GM12878 (cell line): ENCODE data around the gene KCNK4. TPM values are rescaled to one million over a fixed set of nuclear protein-coding genes. Genes with fewer than 3 reads are reported as not detected.

Experiments used
- ATF7 ChIP-seq: fragments of 450-650 bp; IDR thresholded peaks from 2 replicates; pipeline ENCODE4 v1.6.1; 2016; ENCODE audit warnings: low read depth, mild to moderate bottlenecking
- CUX1 ChIP-seq: IDR thresholded peaks from 2 replicates; pipeline ENCODE4 v1.6.1; 2012; ENCODE audit warnings: improper control_type of control experiment, low read depth, low read length; ENCODE audit not compliant: insufficient replicate concordance
- ELK1 ChIP-seq: IDR thresholded peaks from 2 replicates; pipeline ENCODE4 v1.6.1; 2012; ENCODE audit warnings: low read depth, low read length, improper control_type of control experiment
- FOXK2 ChIP-seq: fragments of 450-650 bp; IDR thresholded peaks from 2 replicates; pipeline ENCODE4 v1.6.1; 2017; ENCODE audit warnings: mild to moderate bottlenecking, moderate library complexity
- IKZF1 ChIP-seq: fragments of 450-650 bp; conservative IDR thresholded peaks from 2 replicates; pipeline ENCODE4 v1.6.1; 2017; ENCODE audit warnings: antibody characterized with exemption, mild to moderate bottlenecking
- MTA3 ChIP-seq: IDR thresholded peaks from 2 replicates; pipeline ENCODE4 v1.6.1; 2012; ENCODE audit warnings: low read length, inconsistent platforms, borderline replicate concordance
- NRF1 ChIP-seq: conservative IDR thresholded peaks from 2 replicates; pipeline ENCODE4 v1.6.1; 2011; ENCODE audit warnings: mild to moderate bottlenecking, low read depth, low read length, improper control_type of control experiment
- POLR2AphosphoS5 ChIP-seq: IDR thresholded peaks from 2 replicates; pipeline ENCODE4 v1.6.1; 2011; ENCODE audit warnings: mild to moderate bottlenecking, low read length, inconsistent platforms
- RCOR1 ChIP-seq: conservative IDR thresholded peaks from 2 replicates; pipeline ENCODE4 v1.6.1; 2012; ENCODE audit warnings: low read depth, low read length, improper control_type of control experiment
- RFX5 ChIP-seq: IDR thresholded peaks from 2 replicates; pipeline ENCODE4 v1.6.1; 2011; ENCODE audit warnings: low read depth, low read length, improper control_type of control experiment
- SKIL ChIP-seq: fragments of 450-650 bp; IDR thresholded peaks from 2 replicates; pipeline ENCODE4 v1.6.1; 2017; ENCODE audit warnings: mild to moderate bottlenecking, low read depth, inconsistent platforms; ENCODE audit not compliant: poor library complexity, severe bottlenecking
- SRF ChIP-seq, 2 experiments: IDR thresholded peaks; 2 replicates each; pipeline ENCODE4 v1.6.1; 2011; ENCODE audit warnings: low read depth in 2 of 2, low read length in 2 of 2, mild to moderate bottlenecking in 1 of 2, moderate library complexity in 1 of 2
- USF1 ChIP-seq: IDR thresholded peaks from 2 replicates; pipeline ENCODE4 v1.6.1; 2011; ENCODE audit warnings: borderline replicate concordance, low read depth, mild to moderate bottlenecking, moderate library complexity, mixed read lengths, low read length; ENCODE audit not compliant: insufficient read depth; ENCODE audit errors: extremely low read length
- YBX1 ChIP-seq: fragments of 450-650 bp; IDR thresholded peaks from 2 replicates; pipeline ENCODE4 v1.6.1; 2016; ENCODE audit warnings: antibody characterized with exemption
- ZBTB4 ChIP-seq: fragments of 450-650 bp; formaldehyde crosslinking; IDR thresholded peaks from 2 replicates; pipeline ENCODE4 v1.4.0; 2022; ENCODE audit warnings: mild to moderate bottlenecking, moderate library complexity
- ZNF207 ChIP-seq: fragments of 450-650 bp; IDR thresholded peaks from 2 replicates; pipeline ENCODE4 v1.6.1; 2014; ENCODE audit warnings: antibody characterized with exemption, mild to moderate bottlenecking, borderline replicate concordance
- polyA plus RNA-seq, 11 experiments: library from polyadenylated mRNA; depleted of rRNA in 4 of 11; unstranded in 6 of 11; stranded (reverse) in 5 of 11; fragments of >200 nt; fragmentation: Nextera tagmentation in 4 of 11; fragmentation: Illumina TruSeq in 1 of 11; extraction: Ambion mirVana in 4 of 11; extraction: Trizol in 1 of 11; gene quantifications; 1 replicate in 1 of 11; 2 replicates in 10 of 11; pipeline versions ENCODE4 v1.2.1 to v1.2.3, GENCODE V29; 2011 to 2016; ENCODE audit warnings: inconsistent platforms in 2 of 11, missing spikeins in 2 of 11, low read depth in 1 of 11
- total RNA-seq, 4 experiments: library from RNA; depleted of rRNA in 3 of 4; stranded (reverse); fragments of >200 nt in 3 of 4; fragmentation: Illumina TruSeq in 1 of 4; extraction: Trizol in 1 of 4; gene quantifications; 2 replicates each; pipeline versions ENCODE4 v1.2.1 to v1.2.3, GENCODE V29; 2013 to 2021

Gene KCNK4
- total and polyA plus RNA-seq, 10 of the 15 experiments (the other 5 are each of a cell fraction or from before 2014, with no cell fraction given), result 0.04 TPM; not detected in 9

GRCh38 chr11:64284048-64284961 lies 6.8 kb upstream of the KCNK4 start, which contains the start of gene BAD (continued):
- no peak for TF ChIP-seq USF1
- no peak for TF ChIP-seq RCOR1
- no peak for TF ChIP-seq FOXK2
- TF ChIP-seq RFX5, result no peak
- 0 out of 2 replicates have a peak, but pooled peaks have one; percentile 33 for TF ChIP-seq ATF7
- no peak for TF ChIP-seq CUX1
- TF ChIP-seq ZNF207, result no peak
- TF ChIP-seq POLR2AphosphoS5, result no peak
- TF ChIP-seq ELK1, result no peak
- no peak for TF ChIP-seq ZBTB4 (CRISPR knock-in tag)
- no peak for TF ChIP-seq SKIL
- no peak for TF ChIP-seq NRF1
- TF ChIP-seq MTA3, result no peak
- no peak for TF ChIP-seq YBX1
- TF ChIP-seq IKZF1, result no peak
- TF ChIP-seq SRF (IDR thresholded peaks at IDR 0.05; ENCODE audit: low read depth in 2 of 2, low read length in 2 of 2), result no peak
